GM23338 (cell line): Measurements from ENCODE around the gene NPHP3.

ENCODE experiments used
- EZH2 ChIP-seq: fragments of 200-600 bp; sonication (generic); IDR thresholded peaks from one replicate; pipeline ENCODE4 v1.8.0; 2017; ENCODE audit warnings: antibody characterized with exemption, mild to moderate bottlenecking, low read depth; ENCODE audit not compliant: unreplicated experiment
- REST ChIP-seq: IDR thresholded peaks from one replicate; pipeline ENCODE4 v1.6.1; 2018; ENCODE audit warnings: antibody characterized with exemption; ENCODE audit not compliant: unreplicated experiment

- TF ChIP-seq REST, result no peak
- no peak for TF ChIP-seq EZH2
Measured at GRCh38 chr3:132635052-132635451, 87.2 kb downstream of the NPHP3 start.
